Stimulated activated CD8-positive, alpha-beta memory T cell treated with anti-CD3 and anti-CD28 coated beads, Interleukin-7, amount 100 ng/mL, for 4 hours (primary cell): Measurements from ENCODE around the gene PPM1E.
"Not testable (repeated sequence)": the region's sequence is repeated elsewhere in the genome, so short reads cannot be mapped to it uniquely, and the experiment has no call there.

Experiments
- DNase-seq, 2 donors: peaks; one replicate each; pipeline ENCODE4 v3.0.0-alpha.2; 2020; ENCODE audit warnings: low read depth in 2 of 2

PPM1E gene

GRCh38 chr17:58779446-58779845, 23.8 kb downstream of the PPM1E start:
- DNase-seq, result no peak

DNA sequence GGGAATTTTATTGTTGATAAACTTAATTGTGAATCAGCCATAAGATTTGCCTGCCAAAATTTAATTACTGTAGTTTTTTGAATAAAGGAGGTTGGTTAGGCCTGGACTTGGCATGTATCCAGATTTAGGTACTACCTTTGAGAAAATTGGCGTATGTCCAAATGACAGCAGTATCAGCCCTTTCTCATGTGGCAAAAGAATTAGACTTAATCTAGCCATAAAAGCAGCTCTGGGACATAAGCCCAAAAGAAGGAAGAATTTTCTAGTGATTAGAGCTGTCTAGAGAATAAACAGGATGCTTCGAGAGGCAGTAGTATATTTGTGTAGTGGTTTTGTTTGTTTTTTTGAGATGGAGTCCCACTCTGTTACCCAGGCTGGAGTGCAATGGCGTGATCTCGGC, 27.7 kb downstream of the PPM1E start:
- DNase-seq, result no peak

GRCh38 chr17:58785097-58785496, 29.4 kb downstream of the PPM1E start:
- no peak for DNase-seq

DNA sequence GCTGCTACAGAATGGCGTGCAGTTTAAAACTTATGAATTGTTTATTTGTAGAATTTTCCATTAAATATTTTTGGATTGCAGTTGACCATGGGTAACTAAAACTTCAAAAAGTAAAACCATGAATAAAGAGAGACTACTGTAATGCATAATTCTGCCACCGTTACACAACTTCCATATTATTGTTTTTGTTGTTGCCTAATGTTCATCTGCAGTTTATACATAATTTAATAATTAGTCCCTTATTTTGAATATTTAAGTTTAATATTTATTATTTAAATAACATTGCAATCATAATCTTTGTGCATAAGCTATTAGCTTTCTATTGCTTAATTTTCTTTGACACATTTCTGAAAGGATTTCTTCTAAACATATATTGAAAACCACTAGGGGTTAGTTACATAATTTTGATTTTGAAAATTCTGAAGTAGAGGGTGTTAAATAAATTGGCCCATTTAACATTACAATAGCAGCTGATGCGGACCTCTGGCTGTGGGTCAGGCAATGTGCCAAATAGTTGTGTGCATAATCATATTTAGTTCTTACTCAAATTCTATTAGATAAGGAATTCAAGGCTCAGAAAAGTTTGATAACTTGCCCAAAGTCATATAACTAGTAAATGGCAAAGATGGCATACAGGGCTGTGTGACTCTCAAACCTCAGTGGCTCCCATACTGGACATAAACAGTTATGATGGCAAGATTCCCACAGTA, 31.1 kb downstream of the PPM1E start:
- no peak for DNase-seq

DNA sequence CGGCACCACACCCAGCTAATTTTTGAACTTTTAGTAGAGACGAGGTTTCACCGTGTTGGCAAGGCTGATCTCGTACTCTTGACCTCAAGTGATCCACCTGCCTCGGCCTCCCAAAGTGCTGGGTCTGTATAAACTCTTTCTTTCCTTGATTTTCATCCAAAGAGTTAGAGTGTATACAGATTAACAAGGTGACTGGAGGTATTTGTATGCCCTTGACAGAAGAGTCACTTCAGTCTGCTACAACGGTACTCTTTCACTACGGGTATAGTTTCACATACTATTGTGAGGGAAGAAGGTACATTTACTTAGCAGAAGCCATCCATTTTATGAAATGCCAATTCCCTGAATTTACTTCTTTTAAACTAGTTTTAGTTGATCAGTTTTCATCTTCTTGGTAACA, 32.5 kb downstream of the PPM1E start:
- DNase-seq, result no peak

GRCh38 chr17:58789160-58789559, 33.5 kb downstream of the PPM1E start:
- DNase-seq, result no peak

DNA sequence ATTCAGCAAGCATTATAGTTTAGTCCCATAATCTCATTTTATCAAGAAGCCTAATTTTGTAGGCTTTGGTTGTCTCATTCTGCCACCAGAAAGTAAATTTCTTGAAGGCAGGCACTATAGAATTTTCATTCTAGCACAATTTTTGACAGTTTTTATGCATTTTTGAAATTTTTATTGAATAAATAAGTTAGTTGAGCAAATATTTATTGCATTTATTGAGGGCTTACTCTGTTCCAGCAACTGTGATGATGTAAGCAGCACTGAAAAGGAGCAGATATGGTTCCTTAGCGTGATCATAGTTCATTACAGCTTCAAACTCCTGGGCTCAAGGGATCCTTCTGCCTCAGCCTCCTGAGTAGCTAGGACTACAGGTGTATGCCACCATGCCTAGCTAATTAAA, 34.2 kb downstream of the PPM1E start:
- no peak for DNase-seq

GRCh38 chr17:58794508-58794907, 38.9 kb downstream of the PPM1E start:
- not testable (repeated sequence) for DNase-seq

DNA sequence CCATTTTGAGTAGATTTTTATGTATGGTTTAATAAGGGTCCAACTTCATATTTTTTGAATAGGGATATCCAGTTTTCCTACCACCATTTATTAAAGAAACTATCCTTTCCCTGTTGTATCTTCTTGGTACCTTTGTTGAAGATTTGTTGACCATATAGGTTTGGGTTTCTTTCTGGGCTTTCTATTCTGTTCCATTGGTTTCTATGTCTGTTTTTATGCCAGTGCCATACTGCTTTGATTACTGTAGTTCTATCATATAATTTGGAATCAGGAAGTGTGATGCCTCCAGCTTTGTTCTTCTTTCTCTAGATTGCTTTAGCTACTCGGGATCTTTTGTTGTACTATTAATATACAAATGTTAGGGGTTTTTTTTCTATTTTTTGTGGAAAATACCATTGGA, 46.5 kb downstream of the PPM1E start:
- no peak for DNase-seq

DNA sequence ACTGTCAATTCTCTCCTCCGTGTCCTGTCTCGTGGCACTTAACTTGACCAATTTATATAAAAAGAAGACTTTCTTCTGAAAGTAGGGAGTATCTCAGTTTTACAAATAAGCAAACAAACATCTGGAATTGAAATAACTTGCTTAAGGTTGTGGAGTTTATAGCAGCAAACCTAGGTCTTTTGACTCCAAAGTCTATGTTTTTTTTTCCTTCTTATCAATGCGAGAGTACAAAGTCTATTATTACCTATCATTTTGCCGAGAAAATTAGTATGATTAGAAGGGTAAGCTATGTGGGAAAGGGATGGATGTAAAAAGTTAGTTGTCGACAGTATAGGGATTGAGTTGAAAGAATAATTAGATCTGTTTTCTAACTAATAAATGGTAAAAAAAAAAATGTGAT, 50.4 kb downstream of the PPM1E start:
- no peak for DNase-seq

GRCh38 chr17:58808609-58809563, 53.2 kb downstream of the PPM1E start:
- DNase-seq, result no peak

DNA sequence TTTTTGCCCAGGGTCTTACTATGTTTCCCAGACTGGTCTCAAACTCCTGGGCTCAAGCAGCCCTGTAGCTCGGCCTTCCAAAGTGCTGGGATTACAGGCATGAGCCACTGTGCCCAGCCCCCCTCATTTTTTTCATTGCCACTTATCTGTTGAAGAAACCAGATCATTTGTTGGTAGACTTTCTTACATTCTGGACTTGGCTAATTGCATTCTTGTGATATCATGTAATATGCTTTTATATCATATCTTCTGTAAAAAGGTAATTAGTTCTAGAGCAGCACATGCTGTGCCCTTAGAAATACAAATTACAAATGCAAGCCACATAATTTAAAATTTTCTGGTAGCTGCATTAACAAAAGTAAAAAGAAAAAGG, 53.9 kb downstream of the PPM1E start:
- DNase-seq, result no peak

DNA sequence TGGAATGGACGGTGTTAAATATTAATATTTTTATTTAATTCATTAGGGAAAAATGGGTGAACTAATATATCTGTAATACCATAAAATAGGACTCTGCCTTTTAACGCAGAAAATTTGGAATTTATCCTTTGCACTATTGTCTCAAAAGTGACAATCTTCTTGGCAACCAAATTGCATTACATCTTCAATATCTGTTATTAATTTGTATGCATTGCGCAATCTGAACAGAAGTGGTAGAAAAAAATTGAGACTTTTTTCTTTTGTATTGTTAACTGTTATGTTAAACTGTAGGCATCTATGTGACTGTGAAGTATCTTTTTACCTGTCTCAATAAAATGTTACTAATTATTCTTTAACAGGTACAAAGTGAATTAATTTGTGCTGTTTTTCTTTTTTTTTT, 55.6 kb downstream of the PPM1E start:
- DNase-seq, result no peak

GRCh38 chr17:58813712-58814111, 58.1 kb downstream of the PPM1E start:
- no peak for DNase-seq

DNA sequence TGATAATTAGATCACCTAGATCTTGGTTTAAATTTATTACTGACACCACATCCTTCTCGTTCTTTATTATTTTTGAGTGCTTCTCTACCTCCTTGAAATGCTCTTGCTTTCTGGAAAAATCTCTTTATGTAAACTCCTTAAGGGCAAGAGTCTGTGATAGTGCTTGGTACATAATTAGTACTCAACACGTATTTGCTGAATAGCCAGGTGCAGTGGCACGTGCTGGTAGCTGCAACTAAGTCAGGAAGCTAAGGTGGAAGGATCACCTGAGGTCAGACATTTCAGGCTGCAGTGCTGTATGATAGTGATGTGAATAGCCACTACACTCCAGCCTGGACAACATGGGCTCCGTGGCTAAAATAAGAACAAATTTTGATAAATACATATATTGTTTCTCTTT, 63.0 kb downstream of the PPM1E start:
- no peak for DNase-seq

GRCh38 chr17:58822148-58823050, 66.7 kb downstream of the PPM1E start:
- DNase-seq, result no peak

GRCh38 chr17:58823051-58823525, 67.4 kb downstream of the PPM1E start:
- no peak for DNase-seq

DNA sequence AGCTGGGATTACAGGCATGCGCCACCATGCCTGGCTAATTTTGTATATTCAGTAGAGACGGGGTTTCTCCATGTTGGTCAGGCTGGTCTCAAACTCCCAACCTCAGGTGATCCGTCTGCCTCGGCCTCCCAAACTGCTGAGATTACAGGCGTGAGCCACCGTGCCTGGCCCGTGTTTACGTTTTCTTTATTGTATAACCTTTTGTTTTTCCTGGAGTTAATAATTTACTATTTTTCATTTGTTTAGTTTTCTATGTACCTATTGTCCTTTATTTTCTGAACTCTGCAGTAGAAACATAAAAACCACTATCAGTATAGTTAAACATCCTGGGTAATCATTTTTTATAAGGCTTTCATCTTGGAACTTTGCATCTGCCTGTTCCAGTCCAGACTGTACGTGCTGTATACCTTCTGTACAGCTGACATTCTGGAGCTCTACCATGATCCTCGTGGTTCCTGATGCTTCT, 73.6 kb downstream of the PPM1E start:
- DNase-seq, result no peak

- DNase-seq, result no peak
Observed at GRCh38 chr17:58831780-58832179, 76.1 kb downstream of the PPM1E start.

GRCh38 chr17:58832514-58832913, 76.9 kb downstream of the PPM1E start:
- DNase-seq, result no peak

- DNase-seq, result no peak
Observed at GRCh38 chr17:58837699-58838098, 82.0 kb downstream of the PPM1E start.
